ENCODE measurements around the gene VEGFA.

DNA sequence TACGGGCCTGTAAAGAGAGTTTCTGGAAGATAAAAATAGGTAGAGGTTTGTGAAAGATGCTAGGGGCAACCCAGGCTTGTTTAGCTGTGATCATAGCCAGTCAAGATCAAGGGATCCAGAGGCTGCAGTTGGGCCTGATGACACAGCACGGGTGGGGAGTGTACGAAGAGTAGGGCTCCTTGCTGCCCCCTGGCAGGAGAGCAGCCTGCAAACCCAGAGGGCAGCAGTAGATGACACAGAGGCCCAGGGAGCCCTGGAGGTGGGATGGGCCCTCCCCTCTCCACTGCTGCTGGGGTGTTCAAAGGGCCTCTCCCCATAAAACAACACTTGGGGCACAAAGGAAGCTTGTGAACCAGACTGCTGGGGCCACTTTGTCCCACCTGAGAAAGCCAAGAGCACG, 47.2 kb downstream of the VEGFA start:
- TF ChIP-seq EZH2 (IDR thresholded peaks at IDR 0.05; ENCODE audit: insufficient read depth, poor library complexity, severe bottlenecking) (no peak), EZH2phosphoT487 (IDR thresholded peaks at IDR 0.05; ENCODE audit: insufficient read depth, low read depth) (no peak)

Measured in GM23248 (cell line).